GM23248 (cell line): ENCODE data around the gene TBC1D10A.

Experiments
- EZH2 ChIP-seq: fragments of 200-600 bp; sonication (generic); IDR thresholded peaks from 2 replicates; pipeline ENCODE4 v1.6.1; 2018; ENCODE audit warnings: antibody characterized with exemption, mild to moderate bottlenecking; ENCODE audit not compliant: insufficient read depth, poor library complexity, severe bottlenecking
- EZH2phosphoT487 ChIP-seq: fragments of 200-600 bp; sonication (generic); IDR thresholded peaks from 2 replicates; pipeline ENCODE4 v1.6.1; 2018; ENCODE audit warnings: antibody characterized with exemption, moderate library complexity, mild to moderate bottlenecking, low read depth; ENCODE audit not compliant: insufficient read depth

GRCh38 chr22:30312053-30312452, 14.7 kb downstream of the TBC1D10A start:
- no peak for TF ChIP-seq EZH2
- no peak for TF ChIP-seq EZH2phosphoT487
